KOPT-K1 (cell line): ENCODE results near the gene TOM1.

Experiments
- H3K27ac ChIP-seq: fragments of 200-600 bp; sonication (generic); 2 replicates; pipeline ENCODE4 v1.5.1; 2016; ENCODE audit warnings: antibody characterized with exemption, mild to moderate bottlenecking, low read depth, low read length; ENCODE audit not compliant: poor library complexity, severe bottlenecking
- H3K36me3 ChIP-seq: fragments of 200-600 bp; sonication (generic); 2 replicates; pipeline ENCODE4 v1.5.1; 2017; ENCODE audit warnings: antibody characterized with exemption, mild to moderate bottlenecking, low read length, moderate library complexity; ENCODE audit not compliant: insufficient read depth
- H3K9me3 ChIP-seq: fragments of 200-600 bp; sonication (generic); 2 replicates; pipeline ENCODE4 v1.5.1; 2017; ENCODE audit warnings: antibody characterized with exemption, low read length, mild to moderate bottlenecking; ENCODE audit not compliant: insufficient read depth, poor library complexity, severe bottlenecking

The TOM1 gene

GRCh38 chr22:35343664-35344550 is 44.2 kb downstream of the TOM1 start:
- Histone ChIP-seq H3K27ac (no peak overlapping the region), H3K9me3 (no peaks in the 10 kb centered on the region), H3K36me3 (peaks cover 19% of the 10 kb centered on the region; the same call in 1 of the 2 replicates)

DNA sequence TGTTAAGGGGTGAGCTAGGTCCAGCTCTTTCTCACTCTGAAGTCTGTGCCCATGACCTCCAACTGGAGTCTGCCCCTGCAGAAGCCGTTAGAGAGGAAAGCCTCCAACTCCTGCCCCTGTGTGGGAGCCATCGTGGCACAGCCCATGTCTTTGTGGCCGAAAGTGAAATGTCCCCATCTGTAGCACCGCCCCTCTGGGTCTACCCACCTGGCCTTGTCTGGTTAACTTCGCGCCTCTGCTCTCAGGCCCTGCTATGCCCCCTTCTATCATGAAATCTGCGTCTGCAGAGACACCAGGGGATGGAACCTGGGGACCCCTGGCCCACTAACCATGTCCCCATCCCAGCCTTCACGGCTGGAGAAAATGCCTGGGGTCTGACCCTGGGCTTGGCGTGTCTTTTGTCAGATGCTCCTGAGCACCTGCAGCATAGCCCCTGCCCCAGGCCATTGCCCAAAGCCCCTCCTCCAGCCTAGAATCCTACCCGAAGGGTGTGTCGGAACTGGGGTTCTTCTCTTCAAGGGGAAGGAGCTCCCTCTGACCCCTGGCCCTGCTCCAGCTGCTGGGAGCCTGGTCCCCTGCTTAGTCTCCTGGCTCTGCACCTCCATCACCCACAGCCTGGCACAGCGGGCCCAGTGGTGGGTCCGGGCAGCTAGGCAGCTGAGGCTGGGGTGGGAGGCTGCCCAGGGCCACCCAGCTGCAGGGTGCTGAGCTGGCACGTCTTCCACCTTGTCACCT is 45.4 kb downstream of the TOM1 start:
- no peaks in the 10 kb centered on the region for H3K9me3 ChIP-seq
- no peak overlapping the region for H3K27ac ChIP-seq
- peaks cover 18% of the 10 kb centered on the region; the same call in 1 of the 2 replicates for H3K36me3 ChIP-seq

GRCh38 chr22:35345808-35346505 is 46.3 kb downstream of the TOM1 start:
- no peaks in the 10 kb centered on the region for H3K9me3 ChIP-seq
- H3K36me3 ChIP-seq = peaks cover 18% of the 10 kb centered on the region; the same call in 1 of the 2 replicates

DNA sequence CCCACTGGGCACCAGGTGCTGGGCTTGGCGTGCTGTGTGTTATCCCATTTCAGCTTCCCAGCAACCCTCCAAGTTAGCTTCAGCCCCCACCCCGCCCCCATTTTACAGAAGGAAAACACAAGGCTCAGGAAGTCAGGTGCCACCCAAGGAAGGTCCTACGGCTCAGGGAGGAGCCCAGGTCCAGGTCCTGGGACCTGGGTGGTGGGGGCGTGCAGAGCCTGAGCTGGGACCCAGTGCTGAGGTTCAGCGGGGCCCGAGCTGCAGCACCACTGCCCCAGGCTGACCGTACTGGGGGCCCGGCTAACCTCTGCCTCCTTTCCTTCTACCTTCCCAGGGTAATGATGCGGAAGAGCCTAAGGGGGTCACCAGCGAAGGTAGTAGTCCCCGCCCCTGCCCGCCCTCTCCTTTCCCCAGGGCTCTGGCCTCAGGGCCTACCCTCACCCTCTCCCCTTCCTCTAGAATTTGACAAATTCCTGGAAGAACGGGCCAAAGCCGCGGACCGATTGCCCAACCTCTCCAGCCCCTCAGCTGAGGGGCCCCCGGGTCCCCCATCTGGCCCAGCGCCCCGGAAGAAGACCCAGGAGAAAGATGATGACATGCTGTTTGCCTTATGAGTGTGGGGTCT is 47.0 kb downstream of the TOM1 start:
- H3K27ac ChIP-seq = no peak overlapping the region
- no peaks in the 10 kb centered on the region for H3K9me3 ChIP-seq
- H3K36me3 ChIP-seq = peaks cover 11% of the 10 kb centered on the region; the same call in 1 of the 2 replicates

More at GRCh38 chr22:35345808-35346505, 46.3 kb downstream of the TOM1 start:
- H3K27ac ChIP-seq = no peak overlapping the region

DNA sequence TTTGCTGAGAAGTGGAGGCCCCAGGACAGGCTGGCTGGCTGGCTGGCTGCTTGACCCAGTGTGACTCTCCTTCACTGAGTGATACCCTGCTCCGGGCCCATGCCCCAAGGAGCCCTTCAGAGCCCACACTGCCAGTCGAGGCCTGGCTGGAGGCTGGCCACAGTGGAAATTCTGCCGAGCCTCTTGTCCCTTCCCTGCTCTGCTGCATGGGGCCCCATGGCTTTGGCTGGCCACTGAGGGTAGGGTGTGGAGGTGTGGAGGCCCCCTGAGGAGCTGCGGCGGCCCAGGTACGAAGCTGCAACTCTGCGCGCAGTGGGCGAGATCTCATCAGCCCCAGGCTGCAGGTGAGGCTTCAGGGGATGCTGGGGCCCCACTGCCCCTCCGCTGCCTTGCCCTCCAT is 47.8 kb downstream of the TOM1 start:
- H3K9me3 ChIP-seq = no peaks in the 10 kb centered on the region
- no peak overlapping the region for H3K27ac ChIP-seq
- H3K36me3 ChIP-seq = peaks cover 11% of the 10 kb centered on the region; the same call in 1 of the 2 replicates

DNA sequence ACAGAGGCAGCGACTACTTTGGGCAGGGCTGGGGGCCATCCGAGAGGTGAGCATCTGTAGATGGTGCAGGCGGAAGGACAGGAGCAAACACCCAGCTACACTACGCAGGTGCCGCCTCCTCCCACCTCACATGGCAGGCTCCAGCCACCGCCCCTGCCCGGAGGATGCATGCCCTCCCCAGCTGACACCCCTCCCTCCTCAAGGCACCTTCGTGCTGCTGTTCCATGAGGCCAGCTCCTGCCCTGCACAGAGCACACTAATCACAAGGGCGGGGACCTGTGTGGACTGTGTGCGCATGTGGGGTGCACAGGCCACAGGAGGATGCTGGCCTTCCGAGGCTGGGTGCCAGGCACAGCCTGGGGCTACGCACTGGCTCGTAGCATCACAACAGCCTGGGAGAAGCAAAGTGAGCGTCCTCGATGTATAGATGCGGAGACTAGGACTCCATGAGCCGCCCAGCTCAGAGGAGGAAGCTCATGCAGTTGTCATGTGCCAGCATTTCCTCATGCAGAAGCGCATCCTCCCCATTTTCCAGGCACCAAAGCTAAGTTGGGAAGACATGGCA is 48.4 kb downstream of the TOM1 start:
- H3K9me3 ChIP-seq = no peaks in the 10 kb centered on the region
- H3K36me3 ChIP-seq = peaks cover 10% of the 10 kb centered on the region; the same call in 1 of the 2 replicates
- H3K27ac ChIP-seq = no peak overlapping the region

- no peak overlapping the region for H3K27ac ChIP-seq
- H3K9me3 ChIP-seq = no peaks in the 10 kb centered on the region
- H3K36me3 ChIP-seq = peaks cover 4% of the 10 kb centered on the region; the same call in 1 of the 2 replicates
Observed at GRCh38 chr22:35348703-35349102, 49.0 kb downstream of the TOM1 start.

DNA sequence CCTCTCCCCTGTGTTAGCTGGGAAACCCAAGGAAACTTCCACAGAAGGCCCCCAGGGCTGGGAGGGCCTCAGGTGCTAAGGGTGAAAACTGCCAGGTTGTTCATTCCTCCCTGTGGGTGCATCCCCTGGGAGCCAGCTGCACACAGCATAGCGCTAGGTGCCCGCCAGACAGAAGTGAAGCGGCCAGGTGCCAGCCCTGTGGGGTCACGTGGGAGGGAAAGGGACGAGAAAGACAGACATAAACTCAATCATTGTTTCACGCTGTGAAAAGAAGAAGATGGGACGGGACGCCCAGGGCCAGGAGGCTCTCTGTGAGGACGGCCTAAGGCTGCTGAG is 49.6 kb downstream of the TOM1 start:
- Histone ChIP-seq H3K36me3 (no peaks in the 10 kb centered on the region; the same call in 1 of the 2 replicates), H3K27ac (no peak overlapping the region)

GRCh38 chr22:35349704-35350538 is 50.2 kb downstream of the TOM1 start:
- H3K27ac ChIP-seq = no peak overlapping the region
- no peaks in the 10 kb centered on the region for H3K9me3 ChIP-seq
- no peaks in the 10 kb centered on the region for H3K36me3 ChIP-seq

More for the DNA sequence above, 49.6 kb downstream of the TOM1 start:
- no peaks in the 10 kb centered on the region for H3K9me3 ChIP-seq

DNA sequence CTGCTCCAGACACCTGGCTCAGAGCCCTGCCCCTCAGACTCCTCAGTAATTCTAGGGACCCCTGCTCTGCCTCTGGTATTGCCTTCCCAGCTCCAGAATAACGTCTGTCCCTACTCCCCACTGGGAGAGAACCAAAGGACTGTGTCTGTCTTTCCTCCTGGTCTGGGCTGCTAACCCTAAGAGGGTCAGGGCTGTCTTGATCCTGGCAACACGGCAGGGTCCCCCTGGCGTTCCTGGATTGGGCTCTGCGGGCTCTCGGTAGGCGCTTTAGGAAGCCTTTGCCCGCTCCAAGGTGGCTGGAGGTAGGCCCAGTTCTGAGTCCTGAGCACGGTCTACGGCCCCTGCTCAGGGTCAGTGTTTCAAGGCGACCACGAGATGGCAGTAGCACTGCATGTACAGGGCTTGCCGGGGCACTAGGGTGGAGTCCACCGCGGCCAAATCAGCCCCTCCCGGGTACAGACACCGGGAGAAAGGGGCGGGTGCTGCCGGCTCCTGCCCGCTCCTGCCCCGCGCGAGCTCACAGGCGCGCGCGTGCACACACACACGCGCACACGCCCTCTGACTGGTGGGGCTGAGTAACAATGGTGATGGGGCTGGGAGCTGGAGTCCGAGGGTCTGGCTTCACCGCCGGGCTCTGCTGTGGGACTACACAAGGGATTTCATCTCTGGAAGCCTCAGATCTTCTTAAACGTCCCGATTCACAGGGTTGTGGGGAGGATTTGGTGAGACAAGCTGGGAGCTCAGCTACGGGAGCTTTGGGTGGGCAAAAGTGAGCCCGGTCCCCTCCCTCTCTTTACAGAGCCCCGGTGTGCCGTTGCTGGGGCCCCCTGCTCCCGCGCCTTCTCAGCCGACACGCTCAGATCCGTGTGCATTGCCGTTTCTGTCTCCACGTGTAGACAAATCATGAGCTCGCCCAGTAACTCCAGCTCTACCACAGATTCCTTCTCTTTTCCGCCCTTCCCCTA is 51.1 kb downstream of the TOM1 start:
- Histone ChIP-seq H3K27ac (no peak overlapping the region), H3K36me3 (no peaks in the 10 kb centered on the region), H3K9me3 (no peaks in the 10 kb centered on the region)

GRCh38 chr22:35352214-35353111 is 52.8 kb downstream of the TOM1 start:
- H3K27ac ChIP-seq = no peak overlapping the region
- H3K36me3 ChIP-seq = no peaks in the 10 kb centered on the region
- H3K9me3 ChIP-seq = no peaks in the 10 kb centered on the region

DNA sequence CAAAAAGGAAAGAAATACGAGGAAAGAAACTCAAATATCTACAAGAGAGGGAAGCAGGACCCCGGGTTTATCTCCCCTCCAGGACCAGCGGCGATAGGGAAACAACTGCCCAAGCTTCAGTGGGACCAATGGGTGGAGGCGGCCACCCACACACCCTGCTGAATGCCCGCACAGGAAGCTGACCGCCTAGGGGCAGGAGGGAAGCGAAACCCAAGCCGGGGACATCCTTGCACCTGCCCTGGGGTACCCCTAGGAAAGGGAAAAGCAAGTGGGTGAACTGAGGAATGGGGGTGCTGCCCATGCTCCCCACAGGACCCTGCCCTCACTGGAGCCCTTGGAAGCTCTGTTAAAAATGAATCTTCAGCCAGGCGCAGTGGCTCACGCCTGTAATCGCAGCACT is 53.6 kb downstream of the TOM1 start:
- Histone ChIP-seq H3K27ac (no peak overlapping the region), H3K9me3 (no peaks in the 10 kb centered on the region)

More for the DNA sequence above, 53.6 kb downstream of the TOM1 start:
- no peaks in the 10 kb centered on the region for H3K36me3 ChIP-seq
